ENCODE data around the gene USP48.

DNA sequence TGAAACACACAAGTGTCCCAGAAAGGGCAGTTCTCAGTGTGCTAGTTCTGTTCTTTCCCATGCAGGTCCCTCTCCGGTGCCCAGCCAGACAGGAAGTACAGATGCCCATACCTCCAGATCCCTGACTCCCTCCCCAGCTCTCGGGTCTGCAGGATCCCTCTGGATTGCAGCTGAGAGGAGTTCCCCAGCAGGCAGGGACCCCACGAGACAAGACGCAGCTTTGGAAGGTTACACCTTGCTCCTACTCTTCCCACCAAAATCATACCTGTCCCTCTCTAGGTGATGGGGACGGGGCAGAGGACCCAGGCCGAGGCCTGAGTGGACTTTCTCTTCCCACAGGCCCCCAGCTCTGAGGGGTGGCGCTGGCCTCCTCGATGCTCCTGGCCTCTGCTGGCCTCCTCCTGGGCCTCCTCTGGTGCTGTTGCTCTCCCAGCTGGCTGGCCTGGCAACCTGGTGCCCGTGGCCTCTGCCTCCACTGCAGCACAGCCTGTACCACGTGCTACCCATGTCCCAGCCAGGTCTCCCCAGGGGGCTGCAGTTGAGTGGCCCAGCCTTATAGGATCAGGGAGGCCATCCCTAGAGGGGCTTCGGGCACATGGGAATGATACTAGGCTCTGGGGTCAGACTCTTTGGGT lies 38.6 kb upstream of the USP48 start:
- no peak for TF ChIP-seq EZH2 (IDR thresholded peaks at IDR 0.05; ENCODE audit: low read depth, low read length, severe bottlenecking)
- no peak for TF ChIP-seq TCF12 (IDR thresholded peaks at IDR 0.05; ENCODE audit: low read depth, low read length)
- TF ChIP-seq, protein P1, sequence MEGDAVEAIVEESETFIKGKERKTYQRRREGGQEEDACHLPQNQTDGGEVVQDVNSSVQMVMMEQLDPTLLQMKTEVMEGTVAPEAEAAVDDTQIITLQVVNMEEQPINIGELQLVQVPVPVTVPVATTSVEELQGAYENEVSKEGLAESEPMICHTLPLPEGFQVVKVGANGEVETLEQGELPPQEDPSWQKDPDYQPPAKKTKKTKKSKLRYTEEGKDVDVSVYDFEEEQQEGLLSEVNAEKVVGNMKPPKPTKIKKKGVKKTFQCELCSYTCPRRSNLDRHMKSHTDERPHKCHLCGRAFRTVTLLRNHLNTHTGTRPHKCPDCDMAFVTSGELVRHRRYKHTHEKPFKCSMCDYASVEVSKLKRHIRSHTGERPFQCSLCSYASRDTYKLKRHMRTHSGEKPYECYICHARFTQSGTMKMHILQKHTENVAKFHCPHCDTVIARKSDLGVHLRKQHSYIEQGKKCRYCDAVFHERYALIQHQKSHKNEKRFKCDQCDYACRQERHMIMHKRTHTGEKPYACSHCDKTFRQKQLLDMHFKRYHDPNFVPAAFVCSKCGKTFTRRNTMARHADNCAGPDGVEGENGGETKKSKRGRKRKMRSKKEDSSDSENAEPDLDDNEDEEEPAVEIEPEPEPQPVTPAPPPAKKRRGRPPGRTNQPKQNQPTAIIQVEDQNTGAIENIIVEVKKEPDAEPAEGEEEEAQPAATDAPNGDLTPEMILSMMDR (IDR thresholded peaks at IDR 0.05; ENCODE audit: control extremely low read depth in 1 of 3, insufficient read depth in 1 of 3, low read depth in 1 of 3, low read length in 3 of 3), result no peak
- TF ChIP-seq GTF2F1 (IDR thresholded peaks at IDR 0.05; ENCODE audit: borderline replicate concordance, low read depth, low read length), result no peak
- no peak for TF ChIP-seq YY1 (IDR thresholded peaks at IDR 0.05; ENCODE audit: low read depth, low read length)
- TF ChIP-seq EP300 (IDR thresholded peaks at IDR 0.05; ENCODE audit: borderline replicate concordance in 1 of 2, low read depth in 2 of 2, low read length in 2 of 2), result no peak
- no peak for TF ChIP-seq EGR1 (IDR thresholded peaks at IDR 0.05; ENCODE audit: borderline replicate concordance, low read depth, low read length)
- TF ChIP-seq TAF1 (IDR thresholded peaks at IDR 0.05; ENCODE audit: low read depth, low read length), result no peak
- TF ChIP-seq POLR2A (IDR thresholded peaks at IDR 0.05; ENCODE audit: control extremely low read depth in 1 of 2, low read depth in 2 of 2, low read length in 2 of 2), result no peak
- no peak for TF ChIP-seq ZNF274 (IDR thresholded peaks at IDR 0.05; ENCODE audit: borderline replicate concordance, extremely low read depth, low read length)
- no peak for TF ChIP-seq SRF (IDR thresholded peaks at IDR 0.05; ENCODE audit: low read depth, low read length)
